22Rv1 (cell line): Measurements from ENCODE around the gene NFASC.

Experiments
- CTCF ChIP-seq: fragments of 450-650 bp; IDR thresholded peaks from 2 replicates; pipeline ENCODE4 v1.5.1; 2017; ENCODE audit warnings: mild to moderate bottlenecking
- ZFX ChIP-seq: fragments of 450-650 bp; IDR thresholded peaks from 2 replicates; pipeline ENCODE4 v1.6.1; 2017; ENCODE audit warnings: antibody characterized with exemption, borderline replicate concordance

- TF ChIP-seq CTCF (no peak), ZFX (no peak)
These were observed 158.3 kb downstream of the NFASC start for GRCh38 chr1:205028924-205029323.
